Retinal pigment epithelial cell (primary cell): ENCODE results near the gene CXCL6.
A peak's percentile ranks its signal among the peaks of the same experiment; 100 is the strongest.

ENCODE experiments used
- DNase-seq: peaks from one replicate; pipeline ENCODE4 v3.0.0-alpha.2; 2010; ENCODE audit warnings: low read depth
- H3K4me3 ChIP-seq: 2 replicates; pipeline ENCODE4 v1.5.1; 2011; ENCODE audit warnings: mild to moderate bottlenecking, low read length, control low read depth, moderate library complexity
- CTCF ChIP-seq: conservative IDR thresholded peaks from 2 replicates; pipeline ENCODE4 v1.5.1; 2011; ENCODE audit warnings: low read depth, low read length, control low read depth, inconsistent platforms

CXCL6 gene

DNA sequence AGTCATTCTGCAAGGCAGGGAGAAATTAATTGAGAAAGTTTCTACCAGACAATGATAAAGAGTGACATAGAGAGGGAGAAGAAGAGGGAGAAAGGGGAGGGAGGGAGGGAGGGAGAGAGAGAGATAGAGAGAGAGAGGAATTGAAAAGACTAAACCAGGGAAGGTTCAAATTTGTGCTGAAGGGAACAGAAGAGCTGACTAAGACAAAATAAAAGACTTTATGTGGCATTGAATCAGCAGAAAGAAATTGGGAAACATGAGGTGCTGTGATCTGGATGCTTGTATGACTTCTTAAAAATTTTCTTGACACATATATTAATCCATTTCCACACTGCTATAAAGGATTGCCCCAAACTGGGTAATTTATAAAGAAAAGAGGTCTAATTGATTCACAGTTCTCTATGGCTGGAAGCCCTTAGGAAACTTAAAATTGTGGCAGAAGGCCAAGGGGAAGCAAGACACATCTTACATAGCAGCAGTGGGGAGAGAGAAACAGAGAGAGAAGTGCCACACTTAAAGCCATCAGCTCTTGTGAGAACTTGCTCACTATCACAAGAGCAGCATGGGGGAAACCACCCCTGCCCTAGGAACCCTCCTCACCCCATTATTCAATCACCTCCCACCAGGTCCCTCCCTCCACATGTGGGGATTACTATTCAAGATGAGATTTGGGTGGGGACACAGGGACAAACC, 13.5 kb upstream of the CXCL6 start:
- no peak overlapping the region for H3K4me3 ChIP-seq
- TF ChIP-seq CTCF = no peak
- no peak for DNase-seq

DNA sequence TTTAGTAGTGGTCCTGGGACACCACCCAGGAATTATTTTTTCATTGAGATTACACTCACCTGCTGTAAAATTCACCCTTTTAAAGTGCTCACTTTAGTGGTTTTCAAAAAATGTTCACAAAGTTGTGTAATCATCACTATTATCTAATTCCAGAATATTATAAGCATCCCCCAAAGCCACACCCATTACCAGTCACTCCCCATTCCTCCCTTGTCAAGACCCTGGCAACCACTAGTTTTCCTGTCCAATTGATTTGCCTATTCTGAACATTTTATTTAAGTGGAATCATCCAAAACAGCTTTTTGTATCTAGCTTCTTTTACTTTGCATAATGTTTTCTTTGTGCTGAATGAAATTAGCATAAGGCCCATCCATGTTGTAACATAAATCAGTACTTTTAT, 12.7 kb upstream of the CXCL6 start:
- no peak for DNase-seq
- no peak for TF ChIP-seq CTCF
- H3K4me3 ChIP-seq = no peak overlapping the region

GRCh38 chr4:73828956-73829355, 7.5 kb upstream of the CXCL6 start:
- no peak for DNase-seq
- no peak overlapping the region for H3K4me3 ChIP-seq
- TF ChIP-seq CTCF = no peak

- TF ChIP-seq CTCF = no peak
- H3K4me3 ChIP-seq = no peak overlapping the region
- DNase-seq = peak; percentile 65
Measured at GRCh38 chr4:73831569-73831968, 4.9 kb upstream of the CXCL6 start.

DNA sequence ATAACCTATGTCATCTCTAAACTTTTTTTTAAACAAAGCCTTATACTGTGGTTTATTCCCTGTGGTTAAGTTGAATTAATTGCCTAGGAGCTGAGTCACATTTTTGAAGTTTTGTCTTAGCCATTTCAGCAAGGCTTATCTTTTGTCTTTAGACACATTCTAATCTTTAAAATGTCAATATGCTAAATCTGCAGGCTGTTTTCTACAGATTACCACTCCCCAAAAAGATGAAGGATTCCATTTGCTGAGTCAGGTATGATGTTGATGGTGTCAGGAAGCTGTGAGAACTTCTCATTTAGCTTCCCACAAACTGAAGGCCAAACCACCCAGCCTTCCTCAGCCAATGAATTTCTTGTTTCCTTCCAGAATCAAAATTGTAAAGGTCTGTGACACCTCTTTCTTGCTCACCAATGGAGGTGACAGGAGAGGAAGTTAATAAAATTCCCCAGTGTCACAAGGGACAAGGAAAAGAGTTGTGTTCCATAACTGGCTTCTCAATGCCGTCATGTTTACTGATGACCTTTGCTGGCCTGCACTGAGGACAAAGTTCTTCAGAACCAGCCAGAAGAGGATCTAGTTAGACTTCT, 3.7 kb upstream of the CXCL6 start:
- no peak overlapping the region for H3K4me3 ChIP-seq
- TF ChIP-seq CTCF = no peak
- peak; percentile 81 for DNase-seq

DNA sequence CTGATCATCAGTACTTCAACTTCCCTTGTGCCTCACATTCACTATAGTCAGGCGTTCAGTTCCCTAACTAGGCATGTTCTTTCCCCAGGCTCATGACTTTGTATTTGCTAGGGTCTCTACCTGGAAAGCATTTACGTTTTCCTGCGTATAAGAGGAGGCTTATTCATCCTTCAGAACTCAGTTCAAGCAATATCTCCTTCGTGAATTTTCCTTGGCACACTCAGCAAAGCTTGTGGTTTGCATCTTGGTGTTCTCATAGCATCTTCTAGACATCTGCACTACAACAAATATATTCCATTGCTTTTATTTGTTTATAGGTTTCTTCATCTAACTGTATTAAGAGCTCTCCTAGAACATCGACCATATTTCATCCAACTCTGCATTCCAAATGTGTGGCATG, 2.6 kb downstream of the CXCL6 start:
- no peak for TF ChIP-seq CTCF
- no peak overlapping the region for H3K4me3 ChIP-seq
- DNase-seq = no peak

DNA sequence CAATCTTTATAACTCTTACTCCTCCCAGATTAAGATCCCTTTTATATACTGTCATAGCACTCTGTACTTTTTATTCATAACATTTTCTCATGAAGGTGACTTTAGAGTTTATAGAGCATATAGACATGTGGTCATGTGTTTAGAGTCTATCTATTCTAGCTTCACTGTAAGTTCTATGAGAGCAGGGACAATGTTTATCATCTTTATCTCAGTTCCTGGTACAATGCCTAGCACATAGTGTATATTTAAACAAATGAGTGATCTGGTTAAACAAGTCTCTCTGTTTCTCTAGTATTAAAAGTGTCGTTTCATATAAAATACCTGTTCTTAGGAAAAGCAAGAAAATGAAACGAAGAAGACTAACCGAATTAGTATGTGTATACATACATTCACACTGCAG, 3.2 kb downstream of the CXCL6 start:
- H3K4me3 ChIP-seq = no peak overlapping the region
- TF ChIP-seq CTCF = no peak
- DNase-seq = no peak
